Measurements from ENCODE around the gene PRKCZ.

The PRKCZ gene

GRCh38 chr1:2143814-2144500 lies 93.7 kb downstream of the PRKCZ start:
- no peak for TF ChIP-seq SIN3A (IDR thresholded peaks at IDR 0.05; ENCODE audit: borderline replicate concordance, insufficient read depth, low read length)
- no peak for TF ChIP-seq TAF1 (IDR thresholded peaks at IDR 0.05; ENCODE audit: borderline replicate concordance, insufficient read depth, low read length)
- TF ChIP-seq POLR2AphosphoS5 (IDR thresholded peaks at IDR 0.05; ENCODE audit: low read depth, low read length), result no peak
- TF ChIP-seq, protein P1, sequence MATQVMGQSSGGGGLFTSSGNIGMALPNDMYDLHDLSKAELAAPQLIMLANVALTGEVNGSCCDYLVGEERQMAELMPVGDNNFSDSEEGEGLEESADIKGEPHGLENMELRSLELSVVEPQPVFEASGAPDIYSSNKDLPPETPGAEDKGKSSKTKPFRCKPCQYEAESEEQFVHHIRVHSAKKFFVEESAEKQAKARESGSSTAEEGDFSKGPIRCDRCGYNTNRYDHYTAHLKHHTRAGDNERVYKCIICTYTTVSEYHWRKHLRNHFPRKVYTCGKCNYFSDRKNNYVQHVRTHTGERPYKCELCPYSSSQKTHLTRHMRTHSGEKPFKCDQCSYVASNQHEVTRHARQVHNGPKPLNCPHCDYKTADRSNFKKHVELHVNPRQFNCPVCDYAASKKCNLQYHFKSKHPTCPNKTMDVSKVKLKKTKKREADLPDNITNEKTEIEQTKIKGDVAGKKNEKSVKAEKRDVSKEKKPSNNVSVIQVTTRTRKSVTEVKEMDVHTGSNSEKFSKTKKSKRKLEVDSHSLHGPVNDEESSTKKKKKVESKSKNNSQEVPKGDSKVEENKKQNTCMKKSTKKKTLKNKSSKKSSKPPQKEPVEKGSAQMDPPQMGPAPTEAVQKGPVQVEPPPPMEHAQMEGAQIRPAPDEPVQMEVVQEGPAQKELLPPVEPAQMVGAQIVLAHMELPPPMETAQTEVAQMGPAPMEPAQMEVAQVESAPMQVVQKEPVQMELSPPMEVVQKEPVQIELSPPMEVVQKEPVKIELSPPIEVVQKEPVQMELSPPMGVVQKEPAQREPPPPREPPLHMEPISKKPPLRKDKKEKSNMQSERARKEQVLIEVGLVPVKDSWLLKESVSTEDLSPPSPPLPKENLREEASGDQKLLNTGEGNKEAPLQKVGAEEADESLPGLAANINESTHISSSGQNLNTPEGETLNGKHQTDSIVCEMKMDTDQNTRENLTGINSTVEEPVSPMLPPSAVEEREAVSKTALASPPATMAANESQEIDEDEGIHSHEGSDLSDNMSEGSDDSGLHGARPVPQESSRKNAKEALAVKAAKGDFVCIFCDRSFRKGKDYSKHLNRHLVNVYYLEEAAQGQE (IDR thresholded peaks at IDR 0.05; ENCODE audit: insufficient read depth in 1 of 2, low read depth in 2 of 2, low read length in 2 of 2), result no peak
- TF ChIP-seq FOXP2 (optimal IDR thresholded peaks at IDR 0.05; ENCODE audit: borderline replicate concordance, extremely low read depth, extremely low read length, insufficient read depth), result no peak

- TF ChIP-seq, protein P1 (IDR thresholded peaks at IDR 0.05; ENCODE audit: insufficient read depth in 1 of 2, low read depth in 2 of 2, low read length in 2 of 2), result no peak
- TF ChIP-seq TAF1 (IDR thresholded peaks at IDR 0.05; ENCODE audit: borderline replicate concordance, insufficient read depth, low read length) (no peak), FOXP2 (optimal IDR thresholded peaks at IDR 0.05; ENCODE audit: borderline replicate concordance, extremely low read depth, extremely low read length, insufficient read depth) (no peak), SIN3A (IDR thresholded peaks at IDR 0.05; ENCODE audit: borderline replicate concordance, insufficient read depth, low read length) (no peak), POLR2AphosphoS5 (IDR thresholded peaks at IDR 0.05; ENCODE audit: low read depth, low read length) (no peak)
Measured at GRCh38 chr1:2144501-2145090, 94.4 kb downstream of the PRKCZ start.

- TF ChIP-seq FOXP2 (optimal IDR thresholded peaks at IDR 0.05; ENCODE audit: borderline replicate concordance, extremely low read depth, extremely low read length, insufficient read depth), result no peak
- no peak for TF ChIP-seq POLR2AphosphoS5 (IDR thresholded peaks at IDR 0.05; ENCODE audit: low read depth, low read length)
- TF ChIP-seq, protein P1 (IDR thresholded peaks at IDR 0.05; ENCODE audit: insufficient read depth in 1 of 2, low read depth in 2 of 2, low read length in 2 of 2), result no peak
- no peak for TF ChIP-seq SIN3A (IDR thresholded peaks at IDR 0.05; ENCODE audit: borderline replicate concordance, insufficient read depth, low read length)
- no peak for TF ChIP-seq TAF1 (IDR thresholded peaks at IDR 0.05; ENCODE audit: borderline replicate concordance, insufficient read depth, low read length)
Measured at GRCh38 chr1:2145946-2146835, 96.0 kb downstream of the PRKCZ start.

DNA sequence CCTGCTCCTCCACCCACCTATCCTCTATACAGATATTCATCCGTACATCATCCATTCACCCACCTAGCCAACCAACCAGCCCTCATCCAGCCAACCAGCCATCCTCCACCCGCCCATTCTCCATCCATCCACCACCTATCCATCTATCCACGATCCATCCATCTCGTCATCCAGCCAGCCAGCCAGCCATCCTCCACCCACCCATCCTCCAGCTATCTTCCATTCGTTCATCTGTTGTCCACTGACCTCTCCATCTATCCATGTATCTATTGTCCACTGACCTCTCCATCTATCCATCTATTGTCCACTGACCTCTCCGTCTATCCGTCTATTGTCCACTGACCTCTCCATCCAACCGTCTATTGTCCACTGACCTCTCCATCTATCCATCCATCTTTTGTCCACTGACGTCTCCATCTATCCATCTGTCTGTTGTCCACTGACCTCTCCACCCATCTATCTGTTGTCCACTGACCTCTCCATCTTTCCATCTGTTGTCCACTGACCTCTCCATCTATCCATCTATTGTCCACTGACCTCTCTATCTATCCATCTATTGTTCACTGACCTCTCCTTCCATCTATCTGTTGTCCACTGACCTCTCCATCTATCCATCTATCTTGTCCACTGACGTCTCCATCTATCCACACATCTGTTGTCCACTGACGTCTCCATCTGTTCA lies 96.8 kb downstream of the PRKCZ start:
- TF ChIP-seq, protein P1 (IDR thresholded peaks at IDR 0.05; ENCODE audit: insufficient read depth in 1 of 2, low read depth in 2 of 2, low read length in 2 of 2), result no peak
- TF ChIP-seq TAF1 (IDR thresholded peaks at IDR 0.05; ENCODE audit: borderline replicate concordance, insufficient read depth, low read length) (no peak), FOXP2 (optimal IDR thresholded peaks at IDR 0.05; ENCODE audit: borderline replicate concordance, extremely low read depth, extremely low read length, insufficient read depth) (no peak), SIN3A (IDR thresholded peaks at IDR 0.05; ENCODE audit: borderline replicate concordance, insufficient read depth, low read length) (no peak), POLR2AphosphoS5 (IDR thresholded peaks at IDR 0.05; ENCODE audit: low read depth, low read length) (no peak)

Measured in PFSK-1 (cell line).